ENCODE measurements around the gene SMIM32. TPM values are rescaled to one million over a fixed set of nuclear protein-coding genes. Genes with fewer than 3 reads are reported as not detected.
A peak's percentile ranks its signal among the peaks of the same experiment; 100 is the strongest.

The SMIM32 gene
- total RNA-seq, result 1 to 10 TPM in 1 of 2 donors, under 1 TPM in 1; 0.36 to 1.9 TPM

- no peaks in the 10 kb centered on the region for H3K27me3 ChIP-seq (replicated peaks; ENCODE audit: insufficient read depth)
- 1% methylated on average over 38 of the region's 81 CpGs for WGBS
Observed at GRCh38 chr5:136192526-136193321, at the start of gene SMIM32. Gene SMIM32, minus strand, starts transcription at chr5:136193162. Its CDS starts 638 bp downstream, at chr5:136192524.

GRCh38 chr5:136242611-136243010 lies 49.6 kb upstream of the SMIM32 start:
- intact Hi-C loops (cut with DNase I), result loop anchor here (10.0 kb wide), 1 partner anchor 1262 kb away; no protein-coding TSS in a partner anchor
- DNase-seq (ENCODE audit: low spot score), result no peak
- no peaks in the 10 kb centered on the region for H3K27me3 ChIP-seq (replicated peaks; ENCODE audit: insufficient read depth)
- no peaks in the 10 kb centered on the region for H3K9me3 ChIP-seq
- H3K4me3 ChIP-seq, result no peak overlapping the region
- no peak overlapping the region for H3K27ac ChIP-seq
- 84% methylated on average over 2 of the region's 2 CpGs for WGBS
- no peaks in the 10 kb centered on the region for H3K36me3 ChIP-seq
- TF ChIP-seq POLR2AphosphoS5 (IDR thresholded peaks at IDR 0.05), result no peak
- no peaks in the 10 kb centered on the region for H3K4me1 ChIP-seq (replicated peaks)

More at GRCh38 chr5:136192526-136193321, at the start of gene SMIM32:
- H3K9me3 ChIP-seq, result no peaks in the 10 kb centered on the region
- peak within 1 kb of the TSS; percentile 26 to 35 for H3K4me3 ChIP-seq
- TF ChIP-seq POLR2AphosphoS5 (IDR thresholded peaks at IDR 0.05) (no peak), CTCF (IDR thresholded peaks at IDR 0.05) (no peak), POLR2A (IDR thresholded peaks at IDR 0.05) (no peak)
- H3K36me3 ChIP-seq, result no peaks in the 10 kb centered on the region
- H3K4me1 ChIP-seq (replicated peaks), result peaks cover 12% of the 10 kb centered on the region
- H3K27ac ChIP-seq, result no peak within 1 kb of the TSS
- intact Hi-C loops (cut with DNase I), result no loop called here
- DNase-seq (ENCODE audit: low spot score), result peak; percentile 26

- no peak overlapping the region for H3K4me3 ChIP-seq
- intact Hi-C loops (cut with DNase I), result loop anchor here (10.0 kb wide), 1 partner anchor 1263 kb away; no protein-coding TSS in a partner anchor
- 78% methylated on average over 1 of the region's 1 CpG for WGBS
- no peaks in the 10 kb centered on the region for H3K36me3 ChIP-seq
- H3K27ac ChIP-seq, result no peak overlapping the region
- TF ChIP-seq CTCF (IDR thresholded peaks at IDR 0.05) (no peak), POLR2A (IDR thresholded peaks at IDR 0.05) (no peak), POLR2AphosphoS5 (IDR thresholded peaks at IDR 0.05) (no peak)
- no peaks in the 10 kb centered on the region for H3K4me1 ChIP-seq (replicated peaks)
- H3K27me3 ChIP-seq (replicated peaks; ENCODE audit: insufficient read depth), result no peaks in the 10 kb centered on the region
- no peaks in the 10 kb centered on the region for H3K9me3 ChIP-seq
- DNase-seq (ENCODE audit: low spot score), result no peak
Observed at GRCh38 chr5:136242136-136242535, 49.2 kb upstream of the SMIM32 start.

GRCh38 chr5:136240894-136241293 lies 47.9 kb upstream of the SMIM32 start:
- Histone ChIP-seq H3K4me1 (replicated peaks) (no peaks in the 10 kb centered on the region), H3K27ac (no peak overlapping the region), H3K36me3 (no peaks in the 10 kb centered on the region), H3K4me3 (no peak overlapping the region), H3K27me3 (replicated peaks; ENCODE audit: insufficient read depth) (no peaks in the 10 kb centered on the region), H3K9me3 (no peaks in the 10 kb centered on the region)
- TF ChIP-seq POLR2A (IDR thresholded peaks at IDR 0.05) (no peak), POLR2AphosphoS5 (IDR thresholded peaks at IDR 0.05) (no peak), CTCF (IDR thresholded peaks at IDR 0.05) (no peak)
- intact Hi-C loops (cut with DNase I), result loop anchor here (10.0 kb wide), 1 partner anchor 1264 kb away; no protein-coding TSS in a partner anchor
- WGBS, result 94% methylated on average over 4 of the region's 4 CpGs
- DNase-seq (ENCODE audit: low spot score), result no peak

GRCh38 chr5:136236479-136237083 lies 43.6 kb upstream of the SMIM32 start:
- intact Hi-C loops (cut with DNase I), result no loop called here
- no peaks in the 10 kb centered on the region for H3K9me3 ChIP-seq
- no peak overlapping the region for H3K4me3 ChIP-seq
- TF ChIP-seq POLR2AphosphoS5 (IDR thresholded peaks at IDR 0.05), result no peak
- TF ChIP-seq POLR2A (IDR thresholded peaks at IDR 0.05), result no peak
- TF ChIP-seq CTCF (IDR thresholded peaks at IDR 0.05), result no peak
- WGBS, result 53% methylated on average over 5 of the region's 5 CpGs
- no peak overlapping the region for H3K27ac ChIP-seq
- H3K27me3 ChIP-seq (replicated peaks; ENCODE audit: insufficient read depth), result no peaks in the 10 kb centered on the region
- H3K36me3 ChIP-seq, result no peaks in the 10 kb centered on the region
- no peak for DNase-seq (ENCODE audit: low spot score)
- no peaks in the 10 kb centered on the region for H3K4me1 ChIP-seq (replicated peaks)

Data from prostate gland (tissue), 2 donors.